Activated CD4-positive, alpha-beta T cell treated with anti-CD3 and anti-CD28 coated beads for 1 hour (primary cell): ENCODE data around the gene DUSP12.

Source experiments
- DNase-seq: peaks from one replicate; pipeline ENCODE4 v3.0.0-alpha.2; 2020

Gene DUSP12

GRCh38 chr1:161771973-161772372, 22.4 kb downstream of the DUSP12 start:
- DNase-seq, result no peak

GRCh38 chr1:161772397-161772796, 22.8 kb downstream of the DUSP12 start:
- no peak for DNase-seq

GRCh38 chr1:161773791-161774190, 24.2 kb downstream of the DUSP12 start:
- DNase-seq, result no peak

- DNase-seq, result no peak
Measured at GRCh38 chr1:161777261-161777660, 27.7 kb downstream of the DUSP12 start.

- DNase-seq, result no peak
Measured at GRCh38 chr1:161778522-161778921, 28.9 kb downstream of the DUSP12 start.

- no peak for DNase-seq
Measured at GRCh38 chr1:161779393-161779792, 29.8 kb downstream of the DUSP12 start.

- no peak for DNase-seq
Measured at GRCh38 chr1:161781995-161782394, 32.4 kb downstream of the DUSP12 start.

GRCh38 chr1:161782886-161783285, 33.3 kb downstream of the DUSP12 start:
- DNase-seq, result no peak

GRCh38 chr1:161784968-161785367, 35.4 kb downstream of the DUSP12 start:
- DNase-seq, result no peak

GRCh38 chr1:161787355-161787754, 37.8 kb downstream of the DUSP12 start:
- no peak for DNase-seq

GRCh38 chr1:161790587-161791317, 41.2 kb downstream of the DUSP12 start:
- no peak for DNase-seq

- no peak for DNase-seq
Measured at GRCh38 chr1:161791904-161792655, 42.5 kb downstream of the DUSP12 start.

- no peak for DNase-seq
Measured at GRCh38 chr1:161792740-161793139, 43.2 kb downstream of the DUSP12 start.

GRCh38 chr1:161799792-161800191, 50.2 kb downstream of the DUSP12 start:
- DNase-seq, result no peak

GRCh38 chr1:161801955-161802354, 52.4 kb downstream of the DUSP12 start:
- DNase-seq, result no peak

GRCh38 chr1:161803181-161803580, 53.6 kb downstream of the DUSP12 start:
- DNase-seq, result no peak

- no peak for DNase-seq
Measured at GRCh38 chr1:161805399-161806197, 56.0 kb downstream of the DUSP12 start.
